SU-DHL-6 (cell line): Measurements from ENCODE around the gene ATP2A3.

Source experiments
- CTCF ChIP-seq: fragments of 200-600 bp; sonication (generic); IDR thresholded peaks from one replicate; pipeline ENCODE4 v1.5.1; 2017; ENCODE audit warnings: antibody characterized with exemption, mild to moderate bottlenecking, low read length, moderate library complexity; ENCODE audit not compliant: insufficient read depth, poor library complexity, severe bottlenecking
- EZH2phosphoT487 ChIP-seq: fragments of 200-600 bp; sonication (generic), shearing (Covaris generic); conservative IDR thresholded peaks from 2 replicates; pipeline ENCODE4 v1.6.1; 2018; ENCODE audit warnings: mild to moderate bottlenecking, antibody characterized with exemption, low read length, moderate library complexity, mixed read lengths

DNA sequence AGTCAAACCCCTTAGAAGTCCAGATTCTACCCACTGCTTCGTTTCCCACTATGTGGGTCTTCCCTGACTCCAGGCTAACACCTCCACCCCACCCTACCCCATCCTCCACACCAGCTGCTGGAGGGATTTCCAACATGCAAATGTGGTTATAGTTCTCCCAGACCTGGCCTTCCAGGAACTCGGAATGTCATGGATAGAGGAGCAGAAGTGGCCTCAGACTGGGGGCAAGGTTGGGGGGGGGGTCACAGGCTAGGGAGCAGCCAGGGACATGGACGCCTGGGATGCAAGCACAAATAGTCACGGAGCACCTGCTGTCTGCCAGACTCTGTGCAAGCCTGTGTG is 73.4 kb downstream of the ATP2A3 start:
- TF ChIP-seq CTCF (no peak), EZH2phosphoT487 (no peak)
